Keratinocyte (primary cell): ENCODE results near the gene NECTIN1. TPM values are rescaled to one million over a fixed set of nuclear protein-coding genes. Genes with fewer than 3 reads are reported as not detected.

Experiments used
- DNase-seq: peaks from one replicate; pipeline ENCODE4 v3.0.0-alpha.2; 2011; ENCODE audit warnings: low read depth, missing footprints, low spot score
- FAIRE-seq: peaks from 2 replicates; lab custom pipeline; 2011; peaks lifted over from hg19 to GRCh38; lab: Jason Lieb, UNC
- H2AFZ ChIP-seq: 2 replicates; pipeline ENCODE4 v1.6.0; 2012; ENCODE audit warnings: low read length, control low read depth, inconsistent platforms; ENCODE audit not compliant: control insufficient read depth
- H3K27ac ChIP-seq: 2 replicates; pipeline ENCODE4 v1.5.1; 2011; ENCODE audit warnings: low read length; ENCODE audit not compliant: control insufficient read depth, insufficient read depth
- H3K27me3 ChIP-seq: 3 replicates; pipeline ENCODE4 v1.6.0; 2011; ENCODE audit warnings: low read length; ENCODE audit not compliant: control insufficient read depth, insufficient read depth; ENCODE audit errors: extremely low read depth
- H3K36me3 ChIP-seq, 2 experiments: 2 replicates in 1 of 2; 3 replicates in 1 of 2; pipeline ENCODE4 v1.5.1; 2011; ENCODE audit warnings: low read length in 2 of 2, mild to moderate bottlenecking in 1 of 2; ENCODE audit not compliant: control insufficient read depth in 2 of 2, insufficient read depth in 2 of 2; ENCODE audit errors: extremely low read depth in 1 of 2
- H3K4me1 ChIP-seq: 3 replicates; pipeline ENCODE4 v1.5.1; 2011; ENCODE audit warnings: low read length; ENCODE audit not compliant: control insufficient read depth, insufficient read depth; ENCODE audit errors: extremely low read depth
- H3K4me2 ChIP-seq: 3 replicates; pipeline ENCODE4 v1.6.0; 2011; ENCODE audit warnings: low read depth, low read length; ENCODE audit not compliant: control insufficient read depth, insufficient read depth; ENCODE audit errors: extremely low read depth
- H3K4me3 ChIP-seq, 3 experiments: fragments of 200-600 bp in 1 of 3; sonication (generic) in 1 of 3; 2 replicates in 2 of 3; 3 replicates in 1 of 3; pipeline ENCODE4 v1.5.1; 2011 to 2016; ENCODE audit warnings: low read length in 3 of 3, mild to moderate bottlenecking in 3 of 3, control low read depth in 2 of 3, inconsistent platforms in 1 of 3, low read depth in 1 of 3, mixed read lengths in 1 of 3, mixed run types in 1 of 3, moderate library complexity in 1 of 3; ENCODE audit not compliant: control insufficient read depth in 2 of 3, insufficient read depth in 2 of 3; ENCODE audit errors: extremely low read depth in 1 of 3
- H3K79me2 ChIP-seq: 2 replicates; pipeline ENCODE4 v1.6.0; 2012; ENCODE audit warnings: low read length; ENCODE audit not compliant: control insufficient read depth, insufficient read depth
- H3K9ac ChIP-seq: 3 replicates; pipeline ENCODE4 v1.6.0; 2011; ENCODE audit warnings: low read length; ENCODE audit not compliant: control insufficient read depth, insufficient read depth; ENCODE audit errors: extremely low read depth
- H3K9me1 ChIP-seq: 3 replicates; pipeline ENCODE4 v1.6.0; 2011; ENCODE audit warnings: low read length; ENCODE audit not compliant: control insufficient read depth, insufficient read depth; ENCODE audit errors: extremely low read depth
- H3K9me3 ChIP-seq: 2 replicates; pipeline ENCODE4 v1.5.1; 2012; ENCODE audit warnings: low read depth, low read length; ENCODE audit not compliant: control insufficient read depth
- H4K20me1 ChIP-seq: 3 replicates; pipeline ENCODE4 v1.6.0; 2011; ENCODE audit warnings: low read length; ENCODE audit not compliant: control insufficient read depth, insufficient read depth; ENCODE audit errors: extremely low read depth
- EZH2 ChIP-seq: IDR thresholded peaks from one replicate; pipeline ENCODE4 v1.6.1; 2012; ENCODE audit warnings: inconsistent platforms, mild to moderate bottlenecking, low read length, moderate library complexity
- dilution Hi-C: fragments of 300-500 bp; cut with MboI; formaldehyde crosslinking; loops from one replicate; pipeline ENCODE4 v1.7.0; 2020; ENCODE audit warnings: low sequenced_read_pairs; ENCODE audit not compliant: extremely low pct_ligation_motif_present
- polyA plus RNA-seq, 5 experiments: library from polyadenylated mRNA; depleted of rRNA in 3 of 5; stranded (reverse) in 3 of 5; stranded (forward) in 1 of 5; unstranded in 1 of 5; fragments of >200 nt; gene quantifications; 1 replicate in 1 of 5; 2 replicates in 3 of 5; 3 replicates in 1 of 5; pipeline versions ENCODE4 v1.2.1 to v1.2.3, GENCODE V29; 2011 to 2012; ENCODE audit warnings: missing spikeins in 2 of 5, low read depth in 1 of 5, low replicate concordance in 1 of 5
- TF ChIP-seq, protein P1 (sequence below), 3 experiments: IDR thresholded peaks in 1 of 3; conservative IDR thresholded peaks in 1 of 3; optimal IDR thresholded peaks in 1 of 3; 2 replicates in 2 of 3; 3 replicates in 1 of 3; pipeline versions ENCODE3 to v1.5.1; 2011; ENCODE audit warnings: low read length in 3 of 3, mild to moderate bottlenecking in 3 of 3, moderate library complexity in 2 of 3, control low read depth in 1 of 3, inconsistent platforms in 1 of 3; ENCODE audit not compliant: insufficient read depth in 2 of 3; ENCODE audit errors: extremely low read depth in 1 of 3

Gene NECTIN1
- polyA plus RNA-seq, 1 donor (not counting 4 experiments of a cell fraction or from before 2014, with no cell fraction given), result 37.5 TPM

DNA sequence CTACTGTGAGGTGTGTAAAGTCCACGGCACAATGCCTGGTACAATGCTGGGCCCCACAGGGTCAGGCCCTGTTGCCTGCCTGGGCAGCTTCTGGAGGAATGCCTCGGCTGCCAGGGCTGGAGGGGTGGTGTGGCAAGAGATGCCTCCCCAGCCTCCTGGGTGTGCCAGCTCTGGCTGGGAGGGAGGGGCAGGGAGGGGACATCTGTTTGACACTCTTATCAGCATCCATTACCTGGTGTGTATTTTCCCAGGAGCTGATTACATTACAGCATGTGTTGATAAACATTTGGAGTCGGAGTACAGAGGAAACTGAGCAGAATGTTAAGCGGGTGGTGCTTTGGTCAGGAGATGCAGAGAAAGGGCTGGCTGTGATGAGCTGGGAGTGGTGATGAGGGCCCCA, 11.0 kb upstream of the NECTIN1 start:
- no peaks in the 10 kb centered on the region for H3K4me1 ChIP-seq
- H3K27ac ChIP-seq, result no peak overlapping the region
- no peak for TF ChIP-seq EZH2
- TF ChIP-seq, protein P1, sequence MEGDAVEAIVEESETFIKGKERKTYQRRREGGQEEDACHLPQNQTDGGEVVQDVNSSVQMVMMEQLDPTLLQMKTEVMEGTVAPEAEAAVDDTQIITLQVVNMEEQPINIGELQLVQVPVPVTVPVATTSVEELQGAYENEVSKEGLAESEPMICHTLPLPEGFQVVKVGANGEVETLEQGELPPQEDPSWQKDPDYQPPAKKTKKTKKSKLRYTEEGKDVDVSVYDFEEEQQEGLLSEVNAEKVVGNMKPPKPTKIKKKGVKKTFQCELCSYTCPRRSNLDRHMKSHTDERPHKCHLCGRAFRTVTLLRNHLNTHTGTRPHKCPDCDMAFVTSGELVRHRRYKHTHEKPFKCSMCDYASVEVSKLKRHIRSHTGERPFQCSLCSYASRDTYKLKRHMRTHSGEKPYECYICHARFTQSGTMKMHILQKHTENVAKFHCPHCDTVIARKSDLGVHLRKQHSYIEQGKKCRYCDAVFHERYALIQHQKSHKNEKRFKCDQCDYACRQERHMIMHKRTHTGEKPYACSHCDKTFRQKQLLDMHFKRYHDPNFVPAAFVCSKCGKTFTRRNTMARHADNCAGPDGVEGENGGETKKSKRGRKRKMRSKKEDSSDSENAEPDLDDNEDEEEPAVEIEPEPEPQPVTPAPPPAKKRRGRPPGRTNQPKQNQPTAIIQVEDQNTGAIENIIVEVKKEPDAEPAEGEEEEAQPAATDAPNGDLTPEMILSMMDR (optimal IDR thresholded peaks at IDR 0.05 in 1 of 3, IDR thresholded peaks at IDR 0.05 in 1 of 3, conservative IDR thresholded peaks at IDR 0.05 in 1 of 3; ENCODE audit: extremely low read depth in 1 of 3, insufficient read depth in 2 of 3, low read length in 3 of 3), result no peak
- dilution Hi-C loops, result no loop called here
- no peaks in the 10 kb centered on the region for H3K9me3 ChIP-seq
- H3K36me3 ChIP-seq, result no peaks in the 10 kb centered on the region
- H3K4me2 ChIP-seq, result no peak overlapping the region
- H2AFZ ChIP-seq, result no peak overlapping the region
- peaks cover 37% of the 10 kb centered on the region for H3K27me3 ChIP-seq
- H3K9me1 ChIP-seq, result no peaks in the 10 kb centered on the region
- H3K4me3 ChIP-seq, result no peak overlapping the region
- H4K20me1 ChIP-seq, result no peaks in the 10 kb centered on the region
- no peak overlapping the region for H3K9ac ChIP-seq
- DNase-seq (no peak), FAIRE-seq (no peak)
- H3K79me2 ChIP-seq, result no peaks in the 10 kb centered on the region

DNA sequence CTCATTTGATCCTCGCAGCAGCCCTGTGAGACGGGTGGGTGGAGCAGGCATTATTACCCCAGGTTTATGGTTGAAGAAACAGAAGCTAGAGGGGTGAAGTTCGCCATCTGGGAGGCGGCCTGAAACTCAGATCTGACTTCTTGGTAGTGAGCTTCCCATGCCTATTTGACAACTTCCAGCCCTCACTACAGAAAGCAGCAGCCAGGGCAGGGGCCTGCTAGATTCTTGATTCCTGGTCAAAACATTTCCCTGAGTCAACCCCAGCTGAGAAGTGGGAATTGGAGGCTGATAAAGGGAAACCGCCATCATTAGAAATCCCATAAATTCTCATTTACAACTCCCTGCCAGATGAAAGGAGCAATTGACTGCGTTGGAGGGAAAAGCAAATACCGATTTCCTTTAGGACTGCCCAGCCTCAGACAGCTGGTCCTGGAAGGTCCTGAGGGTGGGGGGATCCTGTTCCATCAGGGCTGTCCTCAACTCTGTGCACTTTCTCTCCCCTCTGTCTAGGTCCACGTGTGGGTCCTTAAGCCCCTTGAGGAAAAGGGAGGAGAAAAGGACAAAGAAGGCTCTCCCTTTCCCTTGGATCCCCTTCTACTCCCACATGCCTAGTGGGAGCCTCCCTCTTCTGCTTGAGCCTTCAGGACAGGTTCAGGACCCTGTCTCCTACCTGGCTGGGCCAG, 10.2 kb upstream of the NECTIN1 start:
- H3K9me1 ChIP-seq, result no peaks in the 10 kb centered on the region
- no peak for TF ChIP-seq EZH2
- TF ChIP-seq, protein P1 (optimal IDR thresholded peaks at IDR 0.05 in 1 of 3, IDR thresholded peaks at IDR 0.05 in 1 of 3, conservative IDR thresholded peaks at IDR 0.05 in 1 of 3; ENCODE audit: extremely low read depth in 1 of 3, insufficient read depth in 2 of 3, low read length in 3 of 3), result no peak
- dilution Hi-C loops, result no loop called here

More for the DNA sequence above, 10.2 kb upstream of the NECTIN1 start:
- H3K27ac ChIP-seq, result no peak overlapping the region
- H3K79me2 ChIP-seq, result no peaks in the 10 kb centered on the region
- H3K9ac ChIP-seq, result no peak overlapping the region
- no peak overlapping the region for H3K4me3 ChIP-seq
- H3K9me3 ChIP-seq, result no peaks in the 10 kb centered on the region
- DNase-seq (no peak), FAIRE-seq (no peak)
- no peak overlapping the region for H3K4me2 ChIP-seq
- H3K4me1 ChIP-seq, result no peaks in the 10 kb centered on the region
- H3K36me3 ChIP-seq, result no peaks in the 10 kb centered on the region
- peaks cover 30% of the 10 kb centered on the region for H3K27me3 ChIP-seq
- H2AFZ ChIP-seq, result no peak overlapping the region
- H4K20me1 ChIP-seq, result no peaks in the 10 kb centered on the region
